ENCODE measurements around the gene GLYR1.

- TF ChIP-seq JUND (IDR thresholded peaks at IDR 0.05) (no peak), CTCF (IDR thresholded peaks at IDR 0.05; ENCODE audit: low read depth, low read length, missing input control) (no peak), EGR1 (IDR thresholded peaks at IDR 0.05; ENCODE audit: low read depth in 2 of 2) (no peak), TAF1 (conservative IDR thresholded peaks at IDR 0.05) (no peak), RAD21 (IDR thresholded peaks at IDR 0.05) (no peak), YY1 (IDR thresholded peaks at IDR 0.05) (no peak), HNF4G (IDR thresholded peaks at IDR 0.05) (no peak)
Measured at GRCh38 chr16:4790871-4791270, 56.2 kb downstream of the GLYR1 start.
